T-helper 2 cell treated with Interferon-gamma antibody and Interleukin-4, amounts not matched to agents 100 ng/mL and 5 ng/mL, for 36 hours (primary cell): Measurements from ENCODE around the gene LRRC56. TPM values are rescaled to one million over a fixed set of nuclear protein-coding genes. Genes with fewer than 3 reads are reported as not detected.

Experiments used
- intact Hi-C: fragments of 100-400 bp; cut with micrococcal nuclease; formaldehyde crosslinking; loops from one replicate; pipeline ENCODE4 v1.15.1; 2023
- total RNA-seq: library from RNA; stranded (reverse); gene quantifications from 2 replicates; pipeline ENCODE4 v1.2.3, GENCODE V29; 2022

LRRC56 gene
- total RNA-seq, 1 donor from 2014 or later: 2.2 TPM

DNA sequence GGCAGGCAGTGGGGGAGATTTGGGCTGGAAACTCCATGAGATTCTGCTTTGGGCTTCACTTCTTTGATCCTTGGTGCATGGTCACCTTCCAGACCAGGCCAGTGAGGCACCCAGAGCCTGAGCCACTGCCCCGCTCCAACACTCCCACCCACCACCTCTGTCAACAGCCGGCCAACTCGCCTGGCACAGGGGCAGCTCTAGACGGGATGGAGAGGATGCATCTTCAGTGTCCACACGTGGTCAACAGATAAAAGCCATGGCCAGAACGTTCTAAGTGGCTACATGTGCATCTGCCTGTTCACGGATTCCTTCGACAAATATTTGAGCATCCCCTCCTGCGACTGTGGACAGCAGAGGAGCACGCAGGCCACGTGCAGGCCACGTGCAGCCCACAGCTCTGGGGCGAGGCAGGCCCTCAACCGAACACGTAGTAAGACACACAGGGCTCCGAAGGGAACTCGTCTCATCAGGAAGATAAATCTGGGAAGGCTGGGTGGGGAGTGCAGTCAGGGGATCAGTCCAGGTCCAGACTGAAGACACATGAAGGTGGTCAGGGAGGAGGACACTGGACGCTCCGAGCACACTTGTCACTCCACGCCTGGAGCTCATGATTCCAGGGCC lies 1.2 kb downstream of the LRRC56 start:
- intact Hi-C loops: loop anchor here (5.0 kb wide), 1 partner anchor 159 kb away; the partner anchor contains the start of genes DEAF1 and TMEM80

DNA sequence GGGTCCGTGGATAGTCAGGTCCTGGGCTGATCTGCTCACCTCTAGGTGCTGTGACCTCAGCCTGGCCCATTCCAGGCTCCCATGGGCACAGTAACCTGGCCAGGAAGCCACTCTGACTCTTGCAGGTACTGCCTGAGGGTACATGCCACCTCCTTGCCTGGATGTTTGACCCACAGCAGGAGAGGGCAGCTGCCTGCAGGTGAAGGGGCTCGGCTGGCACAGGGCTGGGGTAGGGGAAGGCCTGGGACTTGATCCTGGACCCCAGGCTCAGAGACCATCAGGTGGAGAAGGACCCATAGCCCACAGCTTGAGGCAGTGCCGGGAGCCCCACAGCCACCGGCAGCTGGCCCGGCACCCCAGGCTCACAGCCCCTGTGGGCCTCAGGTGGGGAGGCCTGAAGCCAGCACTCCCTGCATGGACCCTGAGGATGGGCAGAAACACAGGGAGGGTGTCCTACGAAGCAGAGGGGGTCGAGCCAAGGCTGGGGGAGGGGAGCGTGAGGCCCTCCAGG lies 2.7 kb downstream of the LRRC56 start:
- intact Hi-C loops: loop anchor here (5.0 kb wide), 1 partner anchor 157 kb away; the partner anchor contains the start of genes DEAF1 and TMEM80

GRCh38 chr11:540583-541432 lies 3.5 kb downstream of the LRRC56 start:
- intact Hi-C loops: no loop called here

DNA sequence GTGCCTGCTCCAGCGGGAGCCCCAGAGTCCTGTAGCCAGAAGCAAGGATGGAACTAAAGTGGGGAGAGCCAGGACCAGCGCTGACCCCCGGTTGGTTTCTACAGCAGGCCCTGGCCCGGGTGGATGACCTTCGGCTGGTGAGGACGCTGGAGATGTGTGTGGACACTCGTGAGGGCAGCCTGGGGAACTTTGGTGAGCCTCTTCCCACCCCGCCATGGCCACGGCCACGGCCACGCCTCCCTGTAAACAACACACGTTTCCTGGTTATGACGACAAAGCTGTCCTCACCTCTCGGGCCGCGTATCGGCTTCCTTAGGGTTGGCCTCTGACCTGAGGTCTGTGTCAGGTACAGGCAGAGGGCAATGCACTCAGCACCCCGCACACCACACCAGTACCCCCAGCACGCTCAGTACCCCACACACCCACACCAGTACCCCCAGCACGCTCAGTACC lies 4.1 kb downstream of the LRRC56 start:
- intact Hi-C loops: no loop called here

DNA sequence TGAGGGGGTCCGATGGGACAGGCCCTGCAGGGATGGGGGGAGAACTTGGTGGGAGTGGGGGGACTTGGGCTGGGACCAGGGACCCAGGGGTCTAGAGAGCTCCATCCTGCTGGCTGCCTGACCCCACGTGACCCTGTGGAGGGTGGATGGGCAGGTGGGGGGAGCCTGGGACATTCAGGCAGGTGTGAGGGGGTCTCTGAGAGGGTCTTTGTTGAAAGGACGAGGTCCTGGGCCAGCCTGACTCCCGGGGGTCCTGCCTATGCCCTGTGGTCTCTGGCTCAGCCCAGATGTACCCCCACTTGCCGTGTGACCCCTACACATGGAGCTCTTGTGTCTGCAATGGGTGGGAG lies 7.5 kb downstream of the LRRC56 start:
- intact Hi-C loops: no loop called here

DNA sequence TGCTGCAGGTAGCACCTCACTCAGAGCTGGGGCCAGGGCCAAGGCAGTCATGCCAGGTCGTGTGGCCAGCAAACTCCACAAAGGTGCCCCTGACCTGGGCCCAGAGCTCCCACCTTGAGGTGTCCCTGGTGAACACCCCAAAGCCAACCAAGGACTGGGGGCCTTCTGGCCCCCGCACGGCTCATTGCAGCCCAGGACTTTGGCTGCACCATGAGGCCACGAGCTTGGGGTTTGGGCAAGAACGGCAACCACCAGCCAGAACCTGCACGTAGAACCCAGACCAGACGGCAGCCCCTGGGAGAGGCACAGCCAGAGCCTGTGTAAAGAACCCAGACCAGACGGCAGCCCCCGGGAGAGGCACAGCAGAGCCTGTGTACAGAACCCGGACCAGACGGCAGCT lies 7.8 kb downstream of the LRRC56 start:
- intact Hi-C loops: no loop called here

DNA sequence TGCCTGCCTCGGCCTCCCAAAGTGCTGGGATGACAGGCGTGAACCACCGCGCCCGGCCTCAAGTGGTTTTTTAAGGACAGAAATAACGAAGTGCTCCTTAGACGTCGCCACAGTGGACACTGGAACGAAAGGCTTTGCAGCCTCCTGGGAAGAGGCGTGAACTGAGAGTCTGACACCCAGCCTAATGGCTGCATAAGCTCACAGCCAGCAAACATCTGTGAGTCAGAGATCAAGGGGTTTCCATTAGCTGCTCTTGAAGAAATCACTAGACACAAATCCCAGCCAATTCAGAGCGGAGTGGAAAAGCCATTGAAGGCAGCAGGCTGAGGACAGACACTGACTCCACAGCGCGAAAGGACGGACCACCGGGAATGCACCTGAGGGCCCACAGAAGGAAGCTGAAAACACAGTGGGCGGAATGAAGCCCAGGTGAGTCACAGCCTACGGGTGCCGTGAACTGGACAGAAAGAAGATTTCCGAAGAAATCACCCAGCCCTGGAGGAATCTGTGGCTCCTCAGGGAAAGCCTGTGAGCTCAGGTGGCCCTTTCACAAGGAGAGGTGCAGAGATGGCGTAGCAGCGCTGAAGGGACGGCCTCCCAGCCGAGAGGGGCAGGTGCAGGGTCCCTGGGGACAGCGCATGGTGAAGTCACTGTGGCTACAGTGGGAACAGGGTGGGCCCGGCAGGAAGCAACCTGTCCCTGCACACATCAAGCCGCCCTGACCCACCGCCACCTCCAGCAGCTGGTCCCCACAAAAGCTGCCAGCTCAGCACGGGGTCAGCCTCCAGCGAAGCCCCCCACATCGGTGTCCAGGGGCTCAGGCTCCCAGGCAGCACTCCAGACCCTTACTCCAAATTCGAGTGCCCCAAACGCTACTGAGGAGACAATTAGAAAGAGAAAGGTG lies 11.6 kb downstream of the LRRC56 start:
- intact Hi-C loops: no loop called here

GRCh38 chr11:550021-550745 lies 12.9 kb downstream of the LRRC56 start:
- intact Hi-C loops: no loop called here

- intact Hi-C loops: no loop called here
Observed at GRCh38 chr11:550746-551085, 13.4 kb downstream of the LRRC56 start.

DNA sequence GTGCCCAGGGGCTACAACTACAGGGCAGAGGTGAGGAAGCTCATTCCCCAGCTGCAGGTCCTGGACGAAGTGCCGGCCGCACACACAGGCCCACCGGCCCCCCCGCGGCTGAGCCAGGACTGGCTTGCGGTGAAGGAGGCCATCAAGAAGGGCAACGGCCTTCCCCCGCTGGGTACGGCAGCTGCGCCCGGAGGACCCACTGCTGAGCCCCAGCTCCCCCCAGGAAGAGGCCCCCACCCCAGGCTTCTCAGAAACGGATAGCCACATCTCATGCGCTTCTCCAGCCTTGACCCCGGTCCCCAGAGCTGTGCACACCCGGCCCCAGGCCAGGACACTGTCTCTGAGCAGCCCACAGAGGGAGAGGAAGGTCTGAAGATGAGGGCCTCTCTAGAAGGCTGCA lies 13.8 kb downstream of the LRRC56 start:
- intact Hi-C loops: no loop called here

DNA sequence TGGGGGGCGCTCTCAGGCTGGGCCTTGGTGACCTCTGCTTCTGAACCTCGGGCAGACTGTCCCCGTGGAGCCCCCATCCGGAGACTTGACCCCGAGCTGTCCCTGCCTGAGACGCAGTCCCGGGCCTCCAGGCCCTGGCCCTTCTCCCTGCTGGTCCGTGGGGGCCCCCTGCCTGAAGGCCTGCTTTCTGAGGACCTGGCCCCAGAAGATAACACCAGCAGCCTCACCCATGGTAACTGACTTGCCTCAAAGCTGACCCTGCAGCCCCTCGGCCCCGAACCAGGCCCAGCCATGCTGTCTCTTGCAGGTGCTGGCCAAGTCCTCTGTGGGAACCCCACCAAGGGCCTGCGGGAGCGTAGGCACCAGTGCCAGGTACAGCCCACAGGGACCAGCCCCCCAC lies 14.3 kb downstream of the LRRC56 start:
- intact Hi-C loops: no loop called here

GRCh38 chr11:553083-553987 lies 16.0 kb downstream of the LRRC56 start:
- intact Hi-C loops: no loop called here

DNA sequence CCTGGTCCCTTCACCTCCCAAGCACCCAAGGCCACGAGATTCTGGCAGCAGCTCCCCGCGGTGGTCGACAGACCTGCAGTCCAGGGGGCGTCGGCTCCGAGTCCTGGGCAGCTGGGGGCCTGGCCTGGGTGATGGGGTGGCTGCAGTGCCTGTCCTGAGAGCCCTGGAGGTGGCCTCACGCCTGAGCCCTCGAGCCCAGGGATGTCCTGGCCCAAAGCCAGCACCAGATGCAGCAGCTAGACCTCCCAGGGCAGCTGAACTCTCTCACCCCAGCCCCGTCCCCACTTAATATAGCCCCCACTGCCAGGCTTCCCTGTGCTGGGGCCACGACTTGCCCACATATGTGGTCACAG lies 16.6 kb downstream of the LRRC56 start:
- intact Hi-C loops: no loop called here

- intact Hi-C loops: loop anchor here (1.0 kb wide), 2 partner anchors 17 to 169 kb away; partner anchors contain the start of gene LRRC56
Observed at GRCh38 chr11:554428-555226, 17.3 kb downstream of the LRRC56 start.

GRCh38 chr11:555227-555779 lies 18.0 kb downstream of the LRRC56 start:
- intact Hi-C loops: loop anchor here (1.0 kb wide), 2 partner anchors 18 to 168 kb away; partner anchors contain the start of gene LRRC56

- intact Hi-C loops: loop anchor here (1.0 kb wide), 2 partner anchors 19 to 167 kb away; partner anchors contain the start of gene LRRC56
Observed at GRCh38 chr11:555780-556661, 18.7 kb downstream of the LRRC56 start.

DNA sequence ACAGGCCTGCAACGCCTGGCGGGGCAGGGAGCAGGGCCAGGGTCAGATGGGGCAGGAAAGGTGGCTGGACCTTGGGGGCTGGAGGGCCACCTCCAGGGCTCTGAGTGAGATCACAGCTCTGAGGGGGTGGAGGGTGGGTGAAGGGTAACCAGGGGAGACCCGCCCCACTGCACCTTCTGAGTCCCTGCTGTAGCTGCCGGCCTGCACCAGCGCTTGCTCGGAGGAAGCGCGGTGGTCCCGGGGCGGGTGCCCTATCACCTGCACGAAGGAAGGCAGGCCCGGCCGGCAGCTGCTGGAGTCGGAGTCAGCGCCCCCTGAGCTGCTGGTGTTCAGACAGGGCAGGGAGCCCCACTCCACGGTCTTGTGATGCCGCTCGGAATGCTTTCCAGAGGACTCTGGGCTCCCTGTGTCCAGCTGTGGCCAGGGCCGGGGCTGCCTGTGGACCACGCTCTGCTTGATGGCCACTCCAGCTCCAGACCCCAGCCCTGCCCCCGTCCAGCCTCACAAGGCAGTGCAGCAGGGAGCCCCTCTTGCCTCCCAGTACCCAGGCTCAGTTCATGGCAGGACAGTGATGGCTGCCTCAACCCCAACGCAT lies 19.4 kb downstream of the LRRC56 start:
- intact Hi-C loops: no loop called here
